Measurements from ENCODE around the gene PPP1R3C. TPM values are rescaled to one million over a fixed set of nuclear protein-coding genes. Genes with fewer than 3 reads are reported as not detected.

The PPP1R3C gene
- total and polyA plus RNA-seq, 2 donors from 2014 or later = 13.6 to 20.3 TPM

DNA sequence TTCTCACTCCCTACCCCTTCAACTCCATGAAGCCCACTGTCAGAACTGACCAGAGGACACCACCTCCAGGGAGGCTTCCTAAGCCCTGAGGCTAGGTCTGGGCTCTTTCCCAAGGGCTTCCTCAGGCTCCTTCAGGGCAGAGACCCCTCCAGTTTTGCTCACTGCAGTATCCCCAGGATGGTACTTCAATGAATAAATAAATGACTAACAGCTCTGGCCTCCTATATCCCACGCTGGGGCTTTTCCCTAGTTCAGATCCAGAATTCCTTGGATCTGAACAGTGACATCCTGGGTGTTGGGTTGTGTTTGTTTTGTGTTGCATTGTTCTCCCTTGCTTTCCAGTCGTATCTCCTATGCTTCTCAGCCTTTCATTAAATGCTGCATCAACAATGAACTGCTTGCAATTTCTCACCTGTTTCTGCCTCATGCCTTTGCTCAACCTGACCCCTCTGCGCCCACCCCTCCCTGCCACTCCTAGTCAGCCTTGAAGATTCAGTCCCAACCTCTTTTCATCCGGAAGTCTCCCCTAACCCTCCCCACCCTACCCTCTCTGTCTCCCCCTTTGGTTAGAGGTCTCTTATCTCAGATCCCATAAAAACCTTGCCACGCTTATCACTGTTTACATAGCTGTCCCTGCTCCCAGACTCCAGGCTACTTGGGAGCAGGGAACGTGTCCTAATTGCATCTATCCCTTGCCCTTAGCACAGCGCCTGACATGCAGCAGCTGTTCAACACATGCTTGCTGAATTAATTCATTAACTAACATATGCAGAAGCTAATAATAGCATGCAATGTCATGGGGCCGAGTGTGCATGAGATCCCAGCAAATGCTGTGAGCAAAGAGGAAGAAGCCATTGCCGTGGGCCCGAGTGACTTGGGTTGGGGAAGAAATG is 41.7 kb downstream of the PPP1R3C start:
- FAIRE-seq (no peak), DNase-seq (peak; percentile 78 to 96 (median 91))
- peak overlapping the region in 2 of 3 donors; percentile 14 to 23 for H3K4me3 ChIP-seq (ENCODE audit: low read length in 3 of 3)
- H3K9ac ChIP-seq (ENCODE audit: low read length in 3 of 3) = no peak overlapping the region
- peak overlapping the region; percentile 60 to 84 for H3K27ac ChIP-seq (ENCODE audit: low read depth in 2 of 2, low read length in 2 of 2)
- H3K9me3 ChIP-seq (ENCODE audit: control insufficient read depth in 2 of 3, insufficient read depth in 1 of 3, low read length in 3 of 3) = no peaks in the 10 kb centered on the region
- TF ChIP-seq, protein P1, sequence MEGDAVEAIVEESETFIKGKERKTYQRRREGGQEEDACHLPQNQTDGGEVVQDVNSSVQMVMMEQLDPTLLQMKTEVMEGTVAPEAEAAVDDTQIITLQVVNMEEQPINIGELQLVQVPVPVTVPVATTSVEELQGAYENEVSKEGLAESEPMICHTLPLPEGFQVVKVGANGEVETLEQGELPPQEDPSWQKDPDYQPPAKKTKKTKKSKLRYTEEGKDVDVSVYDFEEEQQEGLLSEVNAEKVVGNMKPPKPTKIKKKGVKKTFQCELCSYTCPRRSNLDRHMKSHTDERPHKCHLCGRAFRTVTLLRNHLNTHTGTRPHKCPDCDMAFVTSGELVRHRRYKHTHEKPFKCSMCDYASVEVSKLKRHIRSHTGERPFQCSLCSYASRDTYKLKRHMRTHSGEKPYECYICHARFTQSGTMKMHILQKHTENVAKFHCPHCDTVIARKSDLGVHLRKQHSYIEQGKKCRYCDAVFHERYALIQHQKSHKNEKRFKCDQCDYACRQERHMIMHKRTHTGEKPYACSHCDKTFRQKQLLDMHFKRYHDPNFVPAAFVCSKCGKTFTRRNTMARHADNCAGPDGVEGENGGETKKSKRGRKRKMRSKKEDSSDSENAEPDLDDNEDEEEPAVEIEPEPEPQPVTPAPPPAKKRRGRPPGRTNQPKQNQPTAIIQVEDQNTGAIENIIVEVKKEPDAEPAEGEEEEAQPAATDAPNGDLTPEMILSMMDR (IDR thresholded peaks at IDR 0.05; ENCODE audit: borderline replicate concordance, extremely low read depth, insufficient read depth) = no peak
- no peaks in the 10 kb centered on the region for H3K27me3 ChIP-seq (ENCODE audit: control insufficient read depth, insufficient read depth, low read length)
- H3K4me1 ChIP-seq (ENCODE audit: control insufficient read depth in 2 of 3, insufficient read depth in 2 of 3, low read depth in 1 of 3, low read length in 3 of 3) = peaks cover 10 to 51% (median 36%) of the 10 kb centered on the region in 3 donors
- no peaks in the 10 kb centered on the region for H3K36me3 ChIP-seq (ENCODE audit: control insufficient read depth in 2 of 3, insufficient read depth in 3 of 3, low read length in 3 of 3)
- intact Hi-C loops (cut with DNase I) = no loop called here

DNA sequence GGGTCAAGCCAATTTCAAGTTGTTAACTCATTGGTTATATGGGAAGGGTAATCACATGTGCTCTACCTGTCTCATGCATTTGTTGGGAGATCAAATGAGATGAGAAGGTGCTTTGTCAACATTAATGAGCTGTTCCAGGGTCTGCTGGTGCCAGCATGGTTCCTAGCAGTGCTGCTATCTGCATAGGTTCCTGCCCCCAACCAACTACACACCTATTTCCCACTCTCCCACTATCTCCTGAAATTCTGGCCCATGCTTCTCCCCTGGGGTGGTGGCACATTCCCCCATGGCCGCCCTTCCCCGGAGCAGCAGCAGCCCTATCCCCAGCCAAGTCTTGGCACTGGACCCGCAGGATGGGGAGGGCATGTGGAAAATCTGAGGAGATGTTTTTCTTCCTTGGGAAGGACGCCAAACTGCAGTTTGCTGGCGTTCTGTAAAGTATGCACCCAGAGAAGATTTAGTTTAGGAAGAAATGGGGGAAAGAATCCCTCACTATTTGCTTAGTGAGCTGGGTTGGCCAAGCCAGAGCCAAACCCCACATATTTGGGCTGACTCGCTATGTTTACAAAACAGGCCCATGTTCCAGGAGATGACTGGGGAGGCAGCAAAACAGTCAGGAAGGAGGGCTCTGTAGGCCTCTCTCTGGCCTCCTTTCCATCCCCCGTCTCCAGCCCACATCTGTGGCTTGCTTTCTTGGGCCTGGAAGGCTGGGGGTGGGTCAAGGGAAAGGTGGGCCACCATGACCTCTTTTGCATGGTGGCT is 42.5 kb downstream of the PPP1R3C start:
- no peaks in the 10 kb centered on the region for H3K27me3 ChIP-seq (ENCODE audit: control insufficient read depth, insufficient read depth, low read length)
- H3K36me3 ChIP-seq (ENCODE audit: control insufficient read depth in 2 of 3, insufficient read depth in 3 of 3, low read length in 3 of 3) = no peaks in the 10 kb centered on the region
- H3K4me1 ChIP-seq (ENCODE audit: control insufficient read depth in 2 of 3, insufficient read depth in 2 of 3, low read depth in 1 of 3, low read length in 3 of 3) = peaks cover 8 to 51% (median 36%) of the 10 kb centered on the region in 3 donors
- no peak for FAIRE-seq
- TF ChIP-seq, protein P1 (IDR thresholded peaks at IDR 0.05; ENCODE audit: borderline replicate concordance, extremely low read depth, insufficient read depth) = no peak
- intact Hi-C loops (cut with DNase I) = no loop called here
- H3K9ac ChIP-seq (ENCODE audit: low read length in 3 of 3) = no peak overlapping the region
- H3K4me3 ChIP-seq (ENCODE audit: low read length in 3 of 3) = no peak overlapping the region
- peak in 2 of 5 donors; percentile 75 to 79 for DNase-seq
- no peaks in the 10 kb centered on the region for H3K9me3 ChIP-seq (ENCODE audit: control insufficient read depth in 2 of 3, insufficient read depth in 1 of 3, low read length in 3 of 3)
- H3K27ac ChIP-seq (ENCODE audit: low read depth in 2 of 2, low read length in 2 of 2) = peak overlapping the region; percentile 45 to 84

DNA sequence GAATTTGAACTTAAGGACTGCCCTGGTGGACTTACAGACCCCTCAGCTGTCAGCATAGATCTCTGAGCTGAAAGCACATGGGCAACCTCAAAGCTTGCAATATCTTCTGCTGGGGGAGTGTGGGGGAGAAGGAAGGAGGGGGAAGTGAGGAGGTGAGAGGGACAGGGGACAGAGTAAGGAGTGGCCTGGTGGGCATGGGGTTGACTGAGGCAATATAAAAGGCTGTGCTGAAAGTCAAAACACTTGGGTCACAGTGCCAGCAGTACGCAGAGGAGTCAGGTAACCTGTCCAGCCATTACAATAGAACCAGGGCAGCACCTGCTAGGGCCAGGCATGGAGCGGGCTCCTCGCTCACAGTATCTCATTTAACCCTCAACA is 43.2 kb downstream of the PPP1R3C start:
- Histone ChIP-seq H3K27me3 (ENCODE audit: control insufficient read depth, insufficient read depth, low read length) (no peaks in the 10 kb centered on the region), H3K27ac (ENCODE audit: low read depth in 2 of 2, low read length in 2 of 2) (peak overlapping the region in 1 of 2 donors; percentile 64), H3K36me3 (ENCODE audit: control insufficient read depth in 2 of 3, insufficient read depth in 3 of 3, low read length in 3 of 3) (no peaks in the 10 kb centered on the region), H3K9ac (ENCODE audit: low read length in 3 of 3) (no peak overlapping the region), H3K9me3 (ENCODE audit: control insufficient read depth in 2 of 3, insufficient read depth in 1 of 3, low read length in 3 of 3) (no peaks in the 10 kb centered on the region), H3K4me3 (ENCODE audit: low read length in 3 of 3) (no peak overlapping the region), H3K4me1 (ENCODE audit: control insufficient read depth in 2 of 3, insufficient read depth in 2 of 3, low read depth in 1 of 3, low read length in 3 of 3) (peaks cover 8 to 51% (median 36%) of the 10 kb centered on the region in 3 donors)
- DNase-seq (no peak), FAIRE-seq (no peak)
- intact Hi-C loops (cut with DNase I) = no loop called here
- TF ChIP-seq, protein P1 (IDR thresholded peaks at IDR 0.05; ENCODE audit: borderline replicate concordance, extremely low read depth, insufficient read depth) = no peak

Measured in kidney (tissue), 14 donors.